ENCODE measurements around the gene FSD1. TPM values are rescaled to one million over a fixed set of nuclear protein-coding genes. Genes with fewer than 3 reads are reported as not detected.

Gene FSD1
- total and polyA plus RNA-seq, 9 of the 15 experiments (the other 6 are each of a cell fraction or from before 2014, with no cell fraction given), result 0.11 to 1.9 (median 0.94) TPM; not detected in 1

DNA sequence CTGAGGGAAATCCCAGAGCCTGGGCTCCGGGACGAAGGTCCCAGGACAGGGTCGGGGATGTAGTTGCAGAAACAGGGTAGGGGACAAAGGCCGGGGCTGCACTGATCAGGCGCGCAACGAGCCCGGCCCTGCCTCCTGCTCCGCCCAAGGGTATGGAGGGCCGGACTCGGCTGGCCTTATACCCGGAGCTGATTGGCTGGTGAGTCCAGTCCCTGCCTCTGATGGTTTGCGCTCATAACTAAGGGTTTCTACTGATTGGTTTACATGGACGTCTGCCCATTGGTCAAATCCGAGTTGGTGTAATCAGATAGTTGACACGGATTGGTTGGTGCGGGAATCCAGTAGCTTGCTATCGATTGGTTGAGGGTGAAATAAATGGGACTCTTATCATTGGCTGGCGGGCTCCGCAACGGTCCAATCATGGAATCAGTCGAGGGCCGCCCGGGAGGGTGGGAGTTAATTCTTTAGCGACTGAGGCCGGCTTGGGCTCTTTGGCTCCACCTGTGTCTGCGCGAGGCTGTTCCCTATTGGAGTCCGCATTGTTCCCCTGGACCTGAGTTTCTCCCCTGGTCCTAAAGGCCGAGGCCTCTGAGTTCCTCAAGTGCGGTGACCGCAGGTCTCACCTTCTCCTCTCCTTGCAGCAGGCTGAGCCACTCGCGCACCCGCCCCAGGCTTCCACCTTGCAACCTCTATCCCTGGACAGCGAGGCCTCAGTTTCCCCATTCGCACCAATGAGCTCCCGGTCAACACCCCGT, 38.4 kb downstream of the FSD1 start (continued):
- TF ChIP-seq, protein P1, sequence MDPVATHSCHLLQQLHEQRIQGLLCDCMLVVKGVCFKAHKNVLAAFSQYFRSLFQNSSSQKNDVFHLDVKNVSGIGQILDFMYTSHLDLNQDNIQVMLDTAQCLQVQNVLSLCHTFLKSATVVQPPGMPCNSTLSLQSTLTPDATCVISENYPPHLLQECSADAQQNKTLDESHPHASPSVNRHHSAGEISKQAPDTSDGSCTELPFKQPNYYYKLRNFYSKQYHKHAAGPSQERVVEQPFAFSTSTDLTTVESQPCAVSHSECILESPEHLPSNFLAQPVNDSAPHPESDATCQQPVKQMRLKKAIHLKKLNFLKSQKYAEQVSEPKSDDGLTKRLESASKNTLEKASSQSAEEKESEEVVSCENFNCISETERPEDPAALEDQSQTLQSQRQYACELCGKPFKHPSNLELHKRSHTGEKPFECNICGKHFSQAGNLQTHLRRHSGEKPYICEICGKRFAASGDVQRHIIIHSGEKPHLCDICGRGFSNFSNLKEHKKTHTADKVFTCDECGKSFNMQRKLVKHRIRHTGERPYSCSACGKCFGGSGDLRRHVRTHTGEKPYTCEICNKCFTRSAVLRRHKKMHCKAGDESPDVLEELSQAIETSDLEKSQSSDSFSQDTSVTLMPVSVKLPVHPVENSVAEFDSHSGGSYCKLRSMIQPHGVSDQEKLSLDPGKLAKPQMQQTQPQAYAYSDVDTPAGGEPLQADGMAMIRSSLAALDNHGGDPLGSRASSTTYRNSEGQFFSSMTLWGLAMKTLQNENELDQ (CRISPR knock-in tag; IDR thresholded peaks at IDR 0.05; ENCODE audit: borderline replicate concordance), result no peak
- no peak for TF ChIP-seq HDAC3 (IDR thresholded peaks at IDR 0.05; ENCODE audit: borderline replicate concordance, partially characterized antibody)
- TF ChIP-seq, protein P2, sequence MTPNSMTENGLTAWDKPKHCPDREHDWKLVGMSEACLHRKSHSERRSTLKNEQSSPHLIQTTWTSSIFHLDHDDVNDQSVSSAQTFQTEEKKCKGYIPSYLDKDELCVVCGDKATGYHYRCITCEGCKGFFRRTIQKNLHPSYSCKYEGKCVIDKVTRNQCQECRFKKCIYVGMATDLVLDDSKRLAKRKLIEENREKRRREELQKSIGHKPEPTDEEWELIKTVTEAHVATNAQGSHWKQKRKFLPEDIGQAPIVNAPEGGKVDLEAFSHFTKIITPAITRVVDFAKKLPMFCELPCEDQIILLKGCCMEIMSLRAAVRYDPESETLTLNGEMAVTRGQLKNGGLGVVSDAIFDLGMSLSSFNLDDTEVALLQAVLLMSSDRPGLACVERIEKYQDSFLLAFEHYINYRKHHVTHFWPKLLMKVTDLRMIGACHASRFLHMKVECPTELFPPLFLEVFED (CRISPR knock-in tag; conservative IDR thresholded peaks at IDR 0.05), result peak; percentile 86
- TF ChIP-seq DDX20 (tag; IDR thresholded peaks at IDR 0.05; ENCODE audit: low read depth), result peak; percentile 83; the same call in 1 of the 2 replicates
- TF ChIP-seq NR1H2 (CRISPR knock-in tag; IDR thresholded peaks at IDR 0.05), result 0 out of 2 replicates have a peak, but pooled peaks have one; percentile 66
- peak; percentile 61; the same call in 1 of the 2 replicates for TF ChIP-seq RB1 (IDR thresholded peaks at IDR 0.05; ENCODE audit: low read depth)
- TF ChIP-seq ZNF316 (IDR thresholded peaks at IDR 0.05), result no peak
- peak; percentile 79 for TF ChIP-seq SP1 (CRISPR knock-in tag; IDR thresholded peaks at IDR 0.05)
- 0 out of 2 replicates have a peak, but pooled peaks have one; percentile 70 for TF ChIP-seq ZNF561 (CRISPR knock-in tag; conservative IDR thresholded peaks at IDR 0.05)
- TF ChIP-seq OTX1 (CRISPR knock-in tag; IDR thresholded peaks at IDR 0.05), result peak; percentile 99
- TF ChIP-seq, protein P3, sequence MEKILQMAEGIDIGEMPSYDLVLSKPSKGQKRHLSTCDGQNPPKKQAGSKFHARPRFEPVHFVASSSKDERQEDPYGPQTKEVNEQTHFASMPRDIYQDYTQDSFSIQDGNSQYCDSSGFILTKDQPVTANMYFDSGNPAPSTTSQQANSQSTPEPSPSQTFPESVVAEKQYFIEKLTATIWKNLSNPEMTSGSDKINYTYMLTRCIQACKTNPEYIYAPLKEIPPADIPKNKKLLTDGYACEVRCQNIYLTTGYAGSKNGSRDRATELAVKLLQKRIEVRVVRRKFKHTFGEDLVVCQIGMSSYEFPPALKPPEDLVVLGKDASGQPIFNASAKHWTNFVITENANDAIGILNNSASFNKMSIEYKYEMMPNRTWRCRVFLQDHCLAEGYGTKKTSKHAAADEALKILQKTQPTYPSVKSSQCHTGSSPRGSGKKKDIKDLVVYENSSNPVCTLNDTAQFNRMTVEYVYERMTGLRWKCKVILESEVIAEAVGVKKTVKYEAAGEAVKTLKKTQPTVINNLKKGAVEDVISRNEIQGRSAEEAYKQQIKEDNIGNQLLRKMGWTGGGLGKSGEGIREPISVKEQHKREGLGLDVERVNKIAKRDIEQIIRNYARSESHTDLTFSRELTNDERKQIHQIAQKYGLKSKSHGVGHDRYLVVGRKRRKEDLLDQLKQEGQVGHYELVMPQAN (IDR thresholded peaks at IDR 0.05; ENCODE audit: borderline replicate concordance), result peak; percentile 81
- no peak for TF ChIP-seq PHB2 (IDR thresholded peaks at IDR 0.05; ENCODE audit: low read depth)
- peak; percentile 97 for TF ChIP-seq DMBX1 (CRISPR knock-in tag; IDR thresholded peaks at IDR 0.05; ENCODE audit: borderline replicate concordance)
- peak; percentile 99 for TF ChIP-seq RBM25 (IDR thresholded peaks at IDR 0.05; ENCODE audit: low read depth, low read length, severe bottlenecking)
- TF ChIP-seq HIVEP1 (CRISPR knock-in tag; IDR thresholded peaks at IDR 0.05), result peak; percentile 93
- TF ChIP-seq ATF1 (CRISPR knock-in tag; IDR thresholded peaks at IDR 0.05), result no peak
- TF ChIP-seq ATF1 (tag; IDR thresholded peaks at IDR 0.05), result peak; percentile 93
- TF ChIP-seq PML (IDR thresholded peaks at IDR 0.05; ENCODE audit: low read length), result peak; percentile 34
- no peak for TF ChIP-seq SRSF3 (IDR thresholded peaks at IDR 0.05; ENCODE audit: insufficient read depth, low read length)
- 0 out of 2 replicates have a peak, but pooled peaks have one; percentile 1 for TF ChIP-seq SMC3 (conservative IDR thresholded peaks at IDR 0.05; ENCODE audit: insufficient read depth, low read depth, low read length)
- TF ChIP-seq, protein P4, sequence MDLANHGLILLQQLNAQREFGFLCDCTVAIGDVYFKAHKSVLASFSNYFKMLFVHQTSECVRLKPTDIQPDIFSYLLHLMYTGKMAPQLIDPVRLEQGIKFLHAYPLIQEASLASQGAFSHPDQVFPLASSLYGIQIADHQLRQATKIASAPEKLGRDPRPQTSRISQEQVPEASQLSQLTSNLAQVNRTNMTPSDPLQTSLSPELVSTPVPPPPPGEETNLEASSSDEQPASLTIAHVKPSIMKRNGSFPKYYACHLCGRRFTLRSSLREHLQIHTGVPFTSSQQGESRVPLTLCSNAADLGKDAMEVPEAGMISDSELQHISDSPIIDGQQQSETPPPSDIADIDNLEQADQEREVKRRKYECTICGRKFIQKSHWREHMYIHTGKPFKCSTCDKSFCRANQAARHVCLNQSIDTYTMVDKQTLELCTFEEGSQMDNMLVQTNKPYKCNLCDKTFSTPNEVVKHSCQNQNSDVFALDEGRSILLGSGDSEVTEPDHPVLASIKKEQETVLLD (IDR thresholded peaks at IDR 0.05), result peak; percentile 61; the same call in 1 of the 2 replicates
